GM23338 (cell line): Measurements from ENCODE around the gene SPATA1. TPM values are rescaled to one million over a fixed set of nuclear protein-coding genes. Genes with fewer than 3 reads are reported as not detected.

Experiments
- ATAC-seq: fragments of 200-7000 bp; cut with Tn5 transposase; 3 replicates; pipeline ENCODE4 v1.9.1; 2020
- DNase-seq: peaks from one replicate; pipeline ENCODE4 v3.0.0-alpha.2; 2015; ENCODE audit warnings: low spot score
- H2AFZ ChIP-seq: fragments of 200-600 bp; sonication (generic); 2 replicates; pipeline ENCODE4 v1.8.0; 2016; ENCODE audit warnings: antibody characterized with exemption, mild to moderate bottlenecking, moderate library complexity
- H3F3A ChIP-seq: fragments of 200-600 bp; sonication (generic); replicated peaks from 2 replicates; pipeline ENCODE4 v1.8.0; 2017; ENCODE audit warnings: antibody characterized with exemption, mixed run types, low read depth
- H3K27ac ChIP-seq: fragments of 200-600 bp; sonication (generic); 2 replicates; pipeline ENCODE4 v1.6.1; 2016; ENCODE audit warnings: low read depth
- H3K27me3 ChIP-seq: fragments of 200-600 bp; sonication (generic); 2 replicates; pipeline ENCODE4 v1.8.0; 2016; ENCODE audit warnings: mild to moderate bottlenecking, mixed run types, moderate library complexity; ENCODE audit not compliant: insufficient read depth
- H3K36me3 ChIP-seq: fragments of 200-600 bp; sonication (generic); 2 replicates; pipeline ENCODE4 v1.8.0; 2016; ENCODE audit warnings: mild to moderate bottlenecking; ENCODE audit not compliant: insufficient read depth
- H3K4me1 ChIP-seq: fragments of 200-600 bp; sonication (generic); 2 replicates; pipeline ENCODE4 v1.8.0; 2016; ENCODE audit warnings: mild to moderate bottlenecking, moderate library complexity; ENCODE audit not compliant: insufficient read depth
- H3K4me2 ChIP-seq: fragments of 200-600 bp; sonication (generic); 2 replicates; pipeline ENCODE4 v1.7.1; 2017; ENCODE audit warnings: mixed run types
- H3K4me3 ChIP-seq: fragments of 200-600 bp; sonication (generic); 2 replicates; pipeline ENCODE4 v1.6.1; 2016; ENCODE audit warnings: mixed run types
- H3K79me2 ChIP-seq: fragments of 200-600 bp; sonication (generic); replicated peaks from 2 replicates; pipeline ENCODE4 v1.8.0; 2017; ENCODE audit warnings: mild to moderate bottlenecking; ENCODE audit not compliant: insufficient read depth
- H3K9me2 ChIP-seq: fragments of 200-600 bp; sonication (generic); 2 replicates; pipeline ENCODE4 v1.8.0; 2017; ENCODE audit not compliant: insufficient read depth
- H4K20me1 ChIP-seq: fragments of 200-600 bp; sonication (generic); replicated peaks from 2 replicates; pipeline ENCODE4 v1.8.0; 2017; ENCODE audit warnings: mild to moderate bottlenecking; ENCODE audit not compliant: insufficient read depth
- H3K27ac Mint-ChIP-seq: 2 replicates; pipeline ENCODE4 v1.8.0; 2020; ENCODE audit warnings: inconsistent platforms, mild to moderate bottlenecking, moderate library complexity, mixed read lengths
- H3K27me3 Mint-ChIP-seq: 3 replicates; pipeline ENCODE4 v1.8.0; 2022; ENCODE audit warnings: low read depth, mild to moderate bottlenecking, moderate library complexity, mixed read lengths, inconsistent platforms; ENCODE audit not compliant: insufficient read depth, poor library complexity
- H3K36me3 Mint-ChIP-seq: 3 replicates; pipeline ENCODE4 v1.8.0; 2021; ENCODE audit warnings: low read depth, mild to moderate bottlenecking, inconsistent platforms, moderate library complexity, mixed read lengths
- H3K4me1 Mint-ChIP-seq: 3 replicates; pipeline ENCODE4 v1.8.0; 2020; ENCODE audit warnings: mild to moderate bottlenecking, inconsistent platforms, mixed read lengths
- H3K4me3 Mint-ChIP-seq: 3 replicates; pipeline ENCODE4 v1.8.0; 2021; ENCODE audit warnings: moderate library complexity, mild to moderate bottlenecking, inconsistent platforms, mixed read lengths
- H3K9me3 Mint-ChIP-seq: 3 replicates; pipeline ENCODE4 v1.8.0; 2020; ENCODE audit warnings: moderate library complexity, mild to moderate bottlenecking, inconsistent platforms, mixed read lengths
- CREB1 ChIP-seq: fragments of 250-450 bp; sonication (Bioruptor Pico); IDR thresholded peaks from 2 replicates; pipeline ENCODE4 v1.5.0; 2020; ENCODE audit warnings: low read depth, mild to moderate bottlenecking, moderate library complexity
- CTCF ChIP-seq, 2 experiments: fragments of 200-600 bp in 1 of 2; sonication (generic) in 1 of 2; conservative IDR thresholded peaks; 2 replicates each; pipeline versions ENCODE4 v1.5.1 to v1.6.1; 2016 to 2017; ENCODE audit warnings: antibody characterized with exemption in 2 of 2, low read depth in 2 of 2, mild to moderate bottlenecking in 2 of 2, moderate library complexity in 1 of 2
- ETS1 ChIP-seq: IDR thresholded peaks from 2 replicates; pipeline ENCODE4 v1.6.1; 2016; ENCODE audit warnings: antibody characterized with exemption
- EZH2 ChIP-seq: fragments of 200-600 bp; sonication (generic); IDR thresholded peaks from one replicate; pipeline ENCODE4 v1.8.0; 2017; ENCODE audit warnings: antibody characterized with exemption, mild to moderate bottlenecking, low read depth; ENCODE audit not compliant: unreplicated experiment
- EZH2phosphoT487 ChIP-seq: fragments of 200-600 bp; sonication (generic); IDR thresholded peaks from one replicate; pipeline ENCODE4 v1.8.1; 2018; ENCODE audit warnings: antibody characterized with exemption; ENCODE audit not compliant: unreplicated experiment
- JUNB ChIP-seq: IDR thresholded peaks from one replicate; pipeline ENCODE4 v1.6.1; 2016; ENCODE audit warnings: antibody characterized with exemption; ENCODE audit not compliant: unreplicated experiment
- NANOG ChIP-seq: IDR thresholded peaks from 2 replicates; pipeline ENCODE4 v1.6.1; 2016; ENCODE audit warnings: antibody characterized with exemption, borderline replicate concordance
- POLR2AphosphoS5 ChIP-seq: IDR thresholded peaks from 2 replicates; pipeline ENCODE4 v1.6.1; 2016; ENCODE audit warnings: antibody characterized with exemption, low read depth
- REST ChIP-seq: IDR thresholded peaks from one replicate; pipeline ENCODE4 v1.6.1; 2018; ENCODE audit warnings: antibody characterized with exemption; ENCODE audit not compliant: unreplicated experiment
- ZNF114 ChIP-seq: fragments of 250-450 bp; sonication (Bioruptor Pico); IDR thresholded peaks from 2 replicates; pipeline ENCODE4 v1.5.0; 2020; ENCODE audit warnings: mild to moderate bottlenecking, moderate library complexity
- ZNF331 ChIP-seq: fragments of 250-450 bp; sonication (Bioruptor Pico); IDR thresholded peaks from 2 replicates; pipeline ENCODE4 v1.5.0; 2020; ENCODE audit warnings: low read depth, mild to moderate bottlenecking, moderate library complexity
- ZNF462 ChIP-seq: fragments of 250-450 bp; sonication (Bioruptor Pico); IDR thresholded peaks from 2 replicates; pipeline ENCODE4 v1.5.0; 2020; ENCODE audit warnings: mild to moderate bottlenecking, moderate library complexity
- polyA plus RNA-seq: library from polyadenylated mRNA; unstranded; fragments of >200 nt; fragmentation: Nextera tagmentation; extraction: Ambion mirVana; gene quantifications from 2 replicates; pipeline ENCODE4 v1.2.1, GENCODE V29; 2016
- total RNA-seq: library from RNA; depleted of rRNA; stranded (reverse); fragments of >200 nt; shearing (Covaris generic); gene quantifications from 2 replicates; pipeline ENCODE4 v1.2.3, GENCODE V29; 2014

The SPATA1 gene
- total and polyA plus RNA-seq, 2 experiments from 2014 or later: 3.3 TPM; not detected in 1

GRCh38 chr1:84493747-84494146 lies 12.4 kb upstream of the SPATA1 start (continued):
- no peak for TF ChIP-seq ETS1
- no peak for TF ChIP-seq JUNB

- H2AFZ ChIP-seq: no peak overlapping the region
- no peak overlapping the region for H3K4me3 ChIP-seq
- H3K27ac ChIP-seq: no peak overlapping the region
- H3K9me2 ChIP-seq: no peaks in the 10 kb centered on the region
- H3K4me2 ChIP-seq: no peak overlapping the region
- no peaks in the 10 kb centered on the region for H3F3A ChIP-seq
- H3K4me1 Mint-ChIP-seq: peaks cover 19% of the 10 kb centered on the region
- no peak for DNase-seq
- peaks cover 4% of the 10 kb centered on the region for H4K20me1 ChIP-seq
- peaks cover 5% of the 10 kb centered on the region for H3K27me3 Mint-ChIP-seq
- peaks cover 60% of the 10 kb centered on the region for H3K36me3 Mint-ChIP-seq
- no peaks in the 10 kb centered on the region for H3K27me3 ChIP-seq
- ATAC-seq: no peak
- H3K4me1 ChIP-seq: peaks cover 16% of the 10 kb centered on the region
- H3K9me3 Mint-ChIP-seq: no peaks in the 10 kb centered on the region
- H3K36me3 ChIP-seq: peaks cover 16% of the 10 kb centered on the region; the same call in 1 of the 2 replicates
- H3K79me2 ChIP-seq: peaks cover 17% of the 10 kb centered on the region
- H3K27ac Mint-ChIP-seq: no peak overlapping the region
- no peak overlapping the region for H3K4me3 Mint-ChIP-seq
- TF ChIP-seq ZNF114 (CRISPR knock-in tag) (no peak), ZNF331 (CRISPR knock-in tag) (no peak), EZH2 (no peak), ETS1 (no peak), NANOG (no peak), REST (no peak), EZH2phosphoT487 (no peak), CREB1 (CRISPR knock-in tag) (no peak), ZNF462 (CRISPR knock-in tag) (no peak), CTCF (conservative IDR thresholded peaks at IDR 0.05; ENCODE audit: low read depth in 2 of 2) (no peak), POLR2AphosphoS5 (no peak)
These were observed 9.7 kb upstream of the SPATA1 start for GRCh38 chr1:84496498-84496897.
